HG03139 (cell line): ENCODE results near the gene OR9G1.
"Not testable (repeated sequence)": the region's sequence is repeated elsewhere in the genome, so short reads cannot be mapped to it uniquely, and the experiment has no call there.

ENCODE experiments used
- ATAC-seq: cut with Tn5 transposase; IDR thresholded peaks from one replicate; pipeline ENCODE4 v1.9.1; 2021; ENCODE audit not compliant: unreplicated experiment

OR9G1 gene

GRCh38 chr11:56698795-56699194, at the start of gene OR9G1:
Gene OR9G1 (plus strand): TSS chr11:56699095. CDS start chr11:56700388, 1,293 bp downstream.
- no peak for ATAC-seq

DNA sequence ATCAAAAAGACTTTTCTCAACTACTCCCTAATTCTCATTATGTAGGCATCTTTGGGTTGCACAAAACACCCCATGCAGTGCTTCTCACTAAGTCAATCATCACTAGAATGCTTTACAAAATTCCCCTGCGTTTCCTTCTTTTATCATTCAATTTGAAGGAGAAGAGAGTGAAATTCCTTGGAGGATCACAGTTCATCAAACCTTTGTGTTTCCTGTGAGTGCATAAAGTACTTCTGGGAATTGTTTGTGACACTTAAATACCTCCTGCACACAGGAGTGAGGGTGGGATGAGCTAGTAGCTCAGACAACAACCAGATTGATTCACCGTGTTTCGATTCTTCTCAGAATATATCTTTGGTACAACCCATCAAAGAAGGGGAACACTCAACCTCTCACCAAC, 39.1 kb upstream of the OR9G1 start:
- ATAC-seq, result no peak

DNA sequence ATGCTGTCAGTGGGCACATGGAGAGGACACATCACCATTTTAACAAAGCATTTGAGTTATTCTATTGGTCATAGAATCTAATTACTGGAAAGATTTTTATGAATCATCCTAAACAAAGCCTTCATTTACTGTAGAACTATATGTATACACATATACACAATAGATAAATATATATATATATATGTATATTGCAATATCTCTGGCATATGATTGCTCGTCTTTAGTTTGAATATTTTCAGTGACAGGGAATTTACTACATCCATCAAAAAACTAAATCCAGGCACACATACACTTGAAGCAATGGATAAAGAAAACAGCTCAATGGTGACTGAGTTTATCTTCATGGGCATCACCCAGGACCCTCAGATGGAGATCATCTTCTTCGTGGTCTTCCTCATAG, 35.5 kb upstream of the OR9G1 start, which contains the start of gene OR5AR1:
Gene OR5AR1, plus strand, starts transcription at position 301 of the 400 bp plus-strand sequence. Its CDS starts 0 bp downstream, at position 301.
- no peak for ATAC-seq

GRCh38 chr11:56670984-56671383, 27.9 kb upstream of the OR9G1 start:
- ATAC-seq, result no peak

DNA sequence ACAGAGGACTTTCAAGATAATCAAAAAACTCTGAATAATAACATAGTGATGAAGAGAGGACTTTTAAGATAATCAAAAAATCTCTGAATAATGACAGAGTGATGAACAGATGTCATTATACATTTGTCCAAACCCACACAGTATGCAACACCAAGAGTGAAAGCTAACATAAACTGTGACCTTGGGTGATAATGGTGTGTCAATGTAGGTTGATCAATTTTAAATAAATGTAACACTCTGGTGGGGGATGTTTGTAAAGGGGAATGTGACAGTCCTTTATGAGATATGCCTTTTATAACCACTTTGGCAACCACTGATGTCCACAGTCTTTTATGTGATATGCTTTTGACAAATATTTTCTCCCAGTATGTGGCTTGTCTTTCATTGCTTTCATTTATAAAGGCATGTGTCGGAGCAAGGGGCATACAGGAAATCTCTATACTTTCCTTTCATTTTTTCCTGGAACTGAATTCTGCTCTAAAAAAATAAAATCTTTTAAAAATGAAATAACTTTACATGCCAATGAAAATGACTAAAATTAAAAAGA, 10.3 kb upstream of the OR9G1 start:
- ATAC-seq, result no peak

DNA sequence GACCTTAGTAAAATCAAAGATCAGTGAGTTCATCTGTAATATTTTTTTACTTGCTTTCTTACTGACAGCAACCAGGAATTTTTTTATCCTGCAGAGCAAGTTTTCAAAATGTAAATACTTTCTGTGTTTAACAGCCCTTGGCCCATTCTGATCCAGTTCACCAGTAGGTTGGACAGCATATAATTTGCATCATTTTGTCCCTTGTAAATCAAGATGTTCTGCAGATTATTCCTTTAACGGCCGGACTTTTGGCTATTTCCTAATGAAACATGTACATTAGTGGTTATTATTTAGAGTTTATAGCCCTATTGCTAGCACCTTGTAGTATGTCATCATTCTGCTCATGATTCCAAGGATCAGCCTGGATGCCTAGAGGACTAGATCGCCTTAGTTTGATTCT, 7.7 kb upstream of the OR9G1 start:
- ATAC-seq, result not testable (repeated sequence)

GRCh38 chr11:56693428-56693827, 5.5 kb upstream of the OR9G1 start:
- no peak for ATAC-seq

- ATAC-seq, result no peak
Observed at GRCh38 chr11:56700242-56700913, 1.5 kb downstream of the OR9G1 start.

DNA sequence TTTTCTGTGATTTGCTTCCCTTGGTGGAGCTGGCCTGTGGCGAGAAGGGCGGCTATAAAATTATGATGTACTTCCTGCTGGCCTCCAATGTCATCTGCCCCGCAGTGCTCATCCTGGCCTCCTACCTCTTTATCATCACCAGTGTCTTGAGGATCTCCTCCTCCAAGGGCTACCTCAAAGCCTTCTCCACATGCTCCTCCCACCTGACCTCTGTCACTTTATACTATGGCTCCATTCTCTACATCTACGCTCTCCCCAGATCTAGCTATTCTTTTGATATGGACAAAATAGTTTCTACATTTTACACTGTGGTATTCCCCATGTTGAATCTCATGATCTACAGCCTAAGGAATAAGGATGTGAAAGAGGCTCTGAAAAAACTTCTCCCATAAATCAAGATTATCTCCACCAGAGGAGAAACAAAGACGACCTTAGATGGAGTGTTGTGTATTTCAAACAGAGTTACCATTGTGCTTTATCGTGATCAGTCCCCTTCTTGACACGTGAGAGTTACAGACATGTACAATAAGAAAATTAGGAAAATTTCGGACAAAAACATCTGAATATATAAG, 2.1 kb downstream of the OR9G1 start:
- no peak for ATAC-seq

DNA sequence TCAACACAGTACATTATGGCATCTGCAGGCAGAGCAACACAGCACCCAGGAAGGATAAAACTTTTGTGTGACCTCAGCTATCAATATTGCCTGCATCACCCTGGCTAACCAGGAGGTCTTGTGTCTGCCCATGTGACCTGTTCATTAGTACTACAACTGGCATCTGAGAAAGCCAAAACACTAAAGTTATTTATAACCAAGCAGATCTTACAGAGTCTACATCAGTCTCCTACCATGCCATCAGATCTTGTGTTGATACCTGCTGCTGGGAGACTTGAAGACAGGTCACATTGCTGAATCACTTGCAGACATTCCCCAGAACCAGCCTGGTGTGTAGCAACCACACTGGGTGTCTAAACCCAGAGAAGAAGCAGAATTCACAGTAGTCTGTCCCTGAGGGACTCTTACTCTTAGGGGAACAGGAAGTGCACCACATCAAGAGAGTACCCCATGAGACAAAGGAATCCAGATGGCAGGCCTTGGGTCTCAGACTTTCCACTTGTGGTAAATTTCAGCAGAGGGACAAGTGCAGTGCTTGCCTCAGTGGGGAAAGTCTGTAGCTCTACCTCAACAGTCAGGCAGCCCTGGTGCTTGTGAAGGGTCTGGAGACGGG, 7.0 kb downstream of the OR9G1 start:
- no peak for ATAC-seq

- ATAC-seq, result no peak
Observed at GRCh38 chr11:56706486-56706885, 7.6 kb downstream of the OR9G1 start.

DNA sequence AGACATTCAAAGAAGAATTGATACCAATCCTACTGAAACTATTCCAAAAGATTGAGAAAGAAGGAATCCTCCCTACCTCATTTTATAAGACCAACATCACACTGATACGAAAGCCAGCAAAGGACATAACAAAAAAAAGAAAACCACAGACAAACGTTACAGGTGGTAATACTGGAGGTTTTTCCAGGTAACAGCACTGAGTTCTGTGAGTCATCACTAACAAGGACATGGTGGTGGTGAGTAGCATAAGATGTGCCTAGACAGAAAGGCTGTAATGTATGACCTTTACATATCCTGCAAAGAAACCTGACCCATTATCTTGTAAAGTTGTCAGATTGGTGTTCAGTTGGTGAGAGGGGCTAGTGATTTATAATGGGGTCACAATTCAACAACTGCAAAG, 15.3 kb downstream of the OR9G1 start:
- no peak for ATAC-seq

DNA sequence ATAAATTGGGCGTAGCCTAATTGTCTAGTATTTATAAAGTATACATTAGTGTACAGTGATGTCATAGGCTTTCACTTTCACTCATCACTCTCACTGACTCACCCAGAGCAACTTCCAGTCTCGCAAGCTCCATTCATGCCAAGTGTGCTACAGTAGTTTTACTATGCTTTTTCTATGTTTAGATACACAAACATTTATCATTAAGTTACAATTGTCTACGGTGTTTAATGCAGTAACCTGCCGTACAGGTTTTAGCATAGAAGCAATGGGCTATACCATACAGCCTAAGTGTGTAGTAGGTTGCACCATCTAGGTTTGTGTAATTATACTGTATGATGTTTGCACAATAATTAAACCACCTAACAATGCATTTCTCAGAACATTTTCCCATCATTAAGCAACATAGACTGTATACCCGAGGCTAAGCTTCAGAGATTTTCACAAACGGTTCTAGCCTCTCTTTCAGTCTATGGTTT, 17.5 kb downstream of the OR9G1 start:
- ATAC-seq, result no peak

DNA sequence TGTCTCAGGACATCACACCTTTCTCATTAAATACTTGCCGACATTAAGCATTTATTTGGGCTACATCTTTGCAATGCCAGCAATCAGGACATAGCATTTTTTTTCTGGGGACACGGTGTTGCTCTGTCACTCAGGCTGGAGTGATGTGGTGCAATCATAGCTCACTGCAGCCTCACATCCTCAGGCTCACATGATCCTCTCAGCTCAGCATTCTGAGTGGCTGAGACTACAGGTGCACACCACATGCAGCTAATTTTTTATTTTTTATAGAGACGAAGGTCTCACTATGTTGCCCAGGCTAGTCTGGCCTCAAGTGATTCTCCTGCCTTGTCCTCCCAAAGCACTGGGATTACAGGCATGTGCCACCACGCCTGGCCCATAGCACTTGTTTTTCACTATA, 21.6 kb downstream of the OR9G1 start:
- no peak for ATAC-seq

GRCh38 chr11:56740107-56740506, 41.2 kb downstream of the OR9G1 start:
- ATAC-seq, result no peak

DNA sequence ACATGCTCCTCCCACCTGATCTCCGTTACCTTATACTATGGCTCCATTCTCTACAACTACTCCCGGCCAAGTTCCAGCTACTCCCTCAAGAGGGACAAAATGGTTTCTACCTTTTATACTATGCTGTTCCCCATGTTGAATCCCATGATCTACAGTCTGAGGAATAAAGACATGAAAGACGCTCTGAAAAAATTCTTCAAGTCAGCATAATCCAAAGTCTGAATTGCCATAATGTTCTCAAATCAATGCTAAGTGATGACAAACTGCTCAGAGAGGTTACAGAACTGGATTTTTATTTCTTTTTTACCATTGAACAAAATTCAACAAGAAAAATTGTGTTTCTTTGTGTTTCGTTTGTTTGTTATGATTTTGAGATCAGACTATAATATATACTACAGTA, 42.0 kb downstream of the OR9G1 start:
- ATAC-seq, result no peak

- no peak for ATAC-seq
Observed at GRCh38 chr11:56748597-56748996, 49.7 kb downstream of the OR9G1 start, which contains the start of gene OR9G4. Gene OR9G4 (minus strand): TSS chr11:56748697. CDS start chr11:56743766, 4,931 bp downstream.

GRCh38 chr11:56750190-56750589, 51.3 kb downstream of the OR9G1 start:
- no peak for ATAC-seq

DNA sequence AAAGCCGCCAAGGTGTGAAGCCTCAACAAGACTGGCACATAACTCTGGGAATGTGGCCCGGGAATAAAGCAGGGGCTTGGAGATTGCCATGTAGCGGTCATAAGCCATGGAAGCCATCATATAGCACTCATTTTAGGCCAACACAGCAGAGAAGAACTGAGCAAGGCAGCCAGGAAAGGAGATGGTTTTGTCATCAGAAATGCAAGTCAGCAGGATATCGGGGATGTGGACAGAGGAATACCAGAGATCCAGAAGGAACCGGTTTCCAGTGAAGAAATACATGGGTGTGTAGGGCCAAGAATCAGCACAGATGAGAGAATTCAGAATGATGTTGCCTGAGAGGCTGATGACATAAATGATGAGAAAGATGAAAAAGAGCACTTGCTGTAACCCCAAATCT, 52.6 kb downstream of the OR9G1 start:
- no peak for ATAC-seq
